GM12878 (cell line): ENCODE measurements around the gene NAP1L4. TPM values are rescaled to one million over a fixed set of nuclear protein-coding genes. Genes with fewer than 3 reads are reported as not detected.

ENCODE experiments used
- ATAC-seq: fragments of 200-7000 bp; cut with Tn5 transposase; 3 replicates; pipeline ENCODE4 v1.9.1; 2020; ENCODE audit warnings: mild to moderate bottlenecking, moderate library complexity
- BruUV-seq: library from RNA; stranded (reverse); fragments of 400-500 nt; replicated peaks from 2 replicates; lab custom pipeline; 2021; lab: Mats Ljungman, UMichigan
- CTCF ChIA-PET: fragments of 300-600 bp; sonication (Branson Sonifier 250); formaldehyde crosslinking; extraction: SDS; loops from one replicate; lab custom pipeline; 2021; ENCODE audit warnings: inconsistent platforms; lab: Yijun Ruan, JAX
- POLR2A ChIA-PET: fragments of 350-600 bp; formaldehyde crosslinking; extraction: SDS; loops from one replicate; lab custom pipeline; 2021; ENCODE audit warnings: inconsistent platforms; lab: Charles Lee
- RAD21 ChIA-PET: fragments of 300-600 bp; sonication (Branson Sonifier 250); formaldehyde crosslinking; loops from one replicate; lab custom pipeline; 2023; ENCODE audit warnings: antibody characterized with exemption; ENCODE audit not compliant: unreplicated experiment; lab: Charles Lee
- SMC1A ChIA-PET: fragments of 300-600 bp; sonication (Branson Sonifier 250); formaldehyde crosslinking; loops from one replicate; lab custom pipeline; 2023; ENCODE audit not compliant: unreplicated experiment, uncharacterized antibody; lab: Charles Lee
- DNase-seq: peaks from one replicate; pipeline ENCODE4 v3.0.0-alpha.2; 2011; ENCODE audit warnings: low read depth, low spot score
- FAIRE-seq: peaks from 3 replicates; lab custom pipeline; 2011; peaks lifted over from hg19 to GRCh38; lab: Jason Lieb, UNC
- H2AFZ ChIP-seq: 2 replicates; pipeline ENCODE4 v1.6.0; 2011; ENCODE audit warnings: low read depth, low read length, control low read depth; ENCODE audit not compliant: control insufficient read depth
- H3K27ac ChIP-seq: 2 replicates; pipeline ENCODE4 v1.5.1; 2011; ENCODE audit warnings: control low read depth; ENCODE audit not compliant: control insufficient read depth, insufficient read depth
- H3K27me3 ChIP-seq, 2 experiments: replicated peaks in 1 of 2; 2 replicates each; pipeline versions ENCODE4 v1.6.0 to v1.6.1; 2011; ENCODE audit warnings: low read length in 1 of 2; ENCODE audit not compliant: control insufficient read depth in 2 of 2, insufficient read depth in 2 of 2
- H3K36me3 ChIP-seq, 2 experiments: 2 replicates each; pipeline ENCODE4 v1.5.1; 2011; ENCODE audit warnings: low read length in 1 of 2; ENCODE audit not compliant: control insufficient read depth in 2 of 2, insufficient read depth in 2 of 2
- H3K4me1 ChIP-seq: 2 replicates; pipeline ENCODE4 v1.6.1; 2011; ENCODE audit warnings: mild to moderate bottlenecking, low read length, moderate library complexity, mixed read lengths; ENCODE audit not compliant: control insufficient read depth, insufficient read depth
- H3K4me2 ChIP-seq: 2 replicates; pipeline ENCODE4 v1.6.0; 2011; ENCODE audit warnings: control low read depth; ENCODE audit not compliant: control insufficient read depth, insufficient read depth
- H3K4me3 ChIP-seq: fragments of 200-600 bp; sonication (generic); 2 replicates; pipeline ENCODE4 v1.5.1; 2016
- H3K79me2 ChIP-seq: 2 replicates; pipeline ENCODE4 v1.6.0; 2011; ENCODE audit warnings: low read length; ENCODE audit not compliant: control insufficient read depth, insufficient read depth
- H3K9ac ChIP-seq: 2 replicates; pipeline ENCODE4 v1.8.0; 2011; ENCODE audit warnings: low read length, control low read depth, mixed read lengths; ENCODE audit not compliant: control insufficient read depth, insufficient read depth
- H3K9me3 ChIP-seq: replicated peaks from 3 replicates; pipeline ENCODE4 v1.5.1; 2011; ENCODE audit warnings: mild to moderate bottlenecking, low read length; ENCODE audit not compliant: control insufficient read depth, insufficient read depth
- H4K20me1 ChIP-seq: 2 replicates; pipeline ENCODE4 v1.6.0; 2011; ENCODE audit not compliant: control insufficient read depth, insufficient read depth
- ATF2 ChIP-seq: IDR thresholded peaks from 2 replicates; pipeline ENCODE4 v1.6.1; 2012; ENCODE audit warnings: low read length, inconsistent platforms
- BCL3 ChIP-seq: IDR thresholded peaks from 2 replicates; pipeline ENCODE4 v1.6.1; 2011; ENCODE audit warnings: borderline replicate concordance, low read depth, mild to moderate bottlenecking, moderate library complexity, low read length; ENCODE audit not compliant: insufficient read depth, poor library complexity, severe bottlenecking
- CBX5 ChIP-seq: sonication (generic); IDR thresholded peaks from 2 replicates; pipeline ENCODE4 v1.6.1; 2016; ENCODE audit warnings: low read depth, moderate library complexity, mild to moderate bottlenecking, inconsistent platforms
- ETV6 ChIP-seq, 2 experiments: fragments of 450-650 bp in 1 of 2; IDR thresholded peaks in 1 of 2; conservative IDR thresholded peaks in 1 of 2; 2 replicates each; pipeline ENCODE4 v1.6.1; 2014; ENCODE audit warnings: antibody characterized with exemption in 1 of 2, borderline replicate concordance in 1 of 2, low read depth in 1 of 2, mild to moderate bottlenecking in 1 of 2, moderate library complexity in 1 of 2
- POLR2A ChIP-seq: IDR thresholded peaks from 2 replicates; pipeline ENCODE4 v1.6.1; 2011; ENCODE audit warnings: low read depth, mild to moderate bottlenecking, low read length
- TARDBP ChIP-seq: IDR thresholded peaks from 2 replicates; pipeline ENCODE4 v1.6.1; 2016; ENCODE audit warnings: borderline replicate concordance
- WGBS: methylation state at CpG from one replicate; pipeline ENCODE4 v1.1.6; 2016; ENCODE audit warnings: low lambda C conversion rate; ENCODE audit not compliant: insufficient replicate concordance, insufficient coverage; ENCODE audit errors: missing lambda C conversion rate; 5-methylcytosine and 5-hydroxymethylcytosine counted together
- in situ Hi-C: fragments of 300-500 bp; cut with MboI; formaldehyde crosslinking; loops from 9 replicates; pipeline ENCODE4 v1.14.3; 2018; ENCODE audit warnings: mixed read lengths
- intact Hi-C: fragments of 100-400 bp; cut with micrococcal nuclease; formaldehyde crosslinking; loops from one replicate; pipeline ENCODE4 v1.14.2; 2022; ENCODE audit not compliant: unreplicated experiment
- polyA plus RNA-seq, 11 experiments: library from polyadenylated mRNA; depleted of rRNA in 4 of 11; unstranded in 6 of 11; stranded (reverse) in 5 of 11; fragments of >200 nt; fragmentation: Nextera tagmentation in 4 of 11; fragmentation: Illumina TruSeq in 1 of 11; extraction: Ambion mirVana in 4 of 11; extraction: Trizol in 1 of 11; gene quantifications; 1 replicate in 1 of 11; 2 replicates in 10 of 11; pipeline versions ENCODE4 v1.2.1 to v1.2.3, GENCODE V29; 2011 to 2016; ENCODE audit warnings: inconsistent platforms in 2 of 11, missing spikeins in 2 of 11, low read depth in 1 of 11
- total RNA-seq, 4 experiments: library from RNA; depleted of rRNA in 3 of 4; stranded (reverse); fragments of >200 nt in 3 of 4; fragmentation: Illumina TruSeq in 1 of 4; extraction: Trizol in 1 of 4; gene quantifications; 2 replicates each; pipeline versions ENCODE4 v1.2.1 to v1.2.3, GENCODE V29; 2013 to 2021

Gene NAP1L4
- total and polyA plus RNA-seq, 10 of the 15 experiments (the other 5 are each of a cell fraction or from before 2014, with no cell fraction given) = 24.8 to 198 (median 114) TPM

DNA sequence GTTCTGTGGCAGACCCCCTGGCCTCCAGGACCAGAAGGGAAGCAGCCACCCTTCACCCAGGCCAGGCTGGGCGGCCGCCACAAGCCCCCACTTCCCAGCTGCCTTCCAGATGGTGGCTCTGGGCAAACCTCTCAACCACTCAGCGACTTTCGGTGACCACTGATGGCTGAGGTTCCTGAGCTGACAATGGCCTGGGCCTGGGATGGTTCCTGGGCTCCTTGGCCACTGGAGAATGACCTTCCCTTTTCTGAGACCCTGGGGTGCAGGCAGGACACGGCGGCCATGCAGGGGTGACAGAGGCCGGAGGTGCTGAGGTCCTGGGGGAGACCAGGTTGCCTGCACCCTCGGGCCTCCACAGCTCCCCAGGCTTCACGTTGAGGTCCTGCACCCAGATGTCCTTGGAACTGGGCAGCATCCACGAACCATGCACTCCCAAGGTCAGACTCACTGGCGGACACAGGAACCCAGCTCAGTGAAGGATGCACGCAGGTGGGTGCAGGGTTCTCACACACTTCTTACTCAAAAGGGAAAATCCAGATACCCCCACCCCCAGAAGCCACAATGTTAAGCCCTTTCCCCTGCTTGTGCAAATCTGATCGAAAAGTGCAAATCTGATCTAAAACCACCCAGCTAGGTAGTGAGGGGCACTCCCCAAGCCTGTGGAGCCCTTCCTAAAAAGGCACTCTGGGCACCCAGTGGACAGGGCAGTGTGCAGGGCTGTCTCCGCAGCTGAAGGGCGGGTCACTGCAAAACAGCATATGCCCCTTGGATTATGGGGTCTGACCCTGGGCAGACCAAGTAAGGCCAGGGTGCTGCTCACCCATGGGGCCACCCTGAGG lies 49.0 kb downstream of the NAP1L4 start:
- TF ChIP-seq POLR2A (peak; percentile 75), BCL3 (peak; percentile 14), CBX5 (no peak), ATF2 (peak; percentile 15), ETV6 (conservative IDR thresholded peaks at IDR 0.05 in 1 of 2, IDR thresholded peaks at IDR 0.05 in 1 of 2; ENCODE audit: borderline replicate concordance in 1 of 2, low read depth in 1 of 2) (no peak), TARDBP (no peak)
- Histone ChIP-seq H3K79me2 (no peaks in the 10 kb centered on the region), H3K27ac (no peak overlapping the region), H3K9me3 (peaks cover 5% of the 10 kb centered on the region; the same call in 2 of the 3 replicates), H3K4me2 (no peak overlapping the region), H3K27me3 (no peaks in the 10 kb centered on the region), H3K9ac (no peak overlapping the region), H3K36me3 (peaks cover 11 to 14% of the 10 kb centered on the region in 2 experiments), H2AFZ (no peak overlapping the region), H4K20me1 (no peaks in the 10 kb centered on the region; the same call in 1 of the 2 replicates), H3K4me3 (no peak overlapping the region), H3K4me1 (peaks cover 3% of the 10 kb centered on the region; the same call in 1 of the 2 replicates)
- RAD21 ChIA-PET = no interaction called here
- BruUV-seq = no TSS peak
- FAIRE-seq = no peak
- 81% methylated on average over 15 of the region's 15 CpGs for WGBS
- in situ Hi-C loops (no loop called here), intact Hi-C loops (no loop called here)
- SMC1A ChIA-PET = no interaction called here
- DNase-seq = no peak
- peak; percentile 5; the same call in 1 of the 3 replicates for ATAC-seq
- CTCF ChIA-PET = interaction anchor here (0.8 to 3.2 kb wide), 2 partner anchors 13 to 148 kb away, joined by 3 to 9 read pairs; partner anchors contain the start of gene PHLDA2
- POLR2A ChIA-PET = interaction anchor here (0.6 kb wide), 1 partner anchor 13 kb away, joined by 3 read pairs; no protein-coding TSS in a partner anchor
